Measurements from ENCODE around the gene MAPKAP1. TPM values are rescaled to one million over a fixed set of nuclear protein-coding genes. Genes with fewer than 3 reads are reported as not detected.

Gene MAPKAP1
- total and polyA plus RNA-seq, 9 of the 15 experiments (the other 6 are each of a cell fraction or from before 2014, with no cell fraction given): 2.6 to 82.1 (median 61.1) TPM

DNA sequence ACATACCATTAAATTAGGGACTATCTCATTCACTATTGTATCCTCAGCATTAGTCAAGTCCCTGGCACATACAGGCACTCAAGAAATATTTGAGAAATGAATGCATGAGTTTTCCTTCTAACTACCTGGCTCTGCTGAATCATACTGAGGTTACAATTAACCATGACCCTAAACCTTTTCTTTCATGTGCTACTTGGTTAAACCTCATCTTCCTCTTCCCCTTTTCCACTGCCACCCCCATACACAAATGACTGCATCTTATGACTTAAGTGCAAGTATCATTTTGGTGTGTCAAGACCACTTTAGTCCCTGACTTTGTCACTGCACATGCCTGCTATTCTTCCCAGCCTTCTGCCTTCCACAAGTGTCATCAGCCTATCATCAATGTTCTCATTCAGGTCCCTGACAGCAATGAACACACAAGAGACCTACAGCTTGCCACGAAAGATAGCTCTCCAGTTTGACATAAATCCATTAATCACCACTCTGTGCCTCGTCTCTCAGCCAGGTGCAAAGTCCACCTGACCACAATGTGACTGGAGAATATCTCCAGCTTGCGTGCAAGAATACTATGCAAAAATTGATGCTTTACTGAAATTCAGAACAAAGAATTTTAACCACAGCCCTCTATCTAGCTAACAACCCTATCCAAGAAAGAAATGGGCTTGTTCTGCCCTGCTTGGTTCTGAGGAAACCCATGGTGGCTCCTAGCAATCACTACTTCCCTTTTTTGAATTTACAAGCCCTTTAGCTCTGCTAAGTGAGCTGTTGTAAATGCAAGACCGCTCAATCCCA lies 74.5 kb downstream of the MAPKAP1 start (continued):
- peak; percentile 57; the same call in 1 of the 2 replicates for TF ChIP-seq CTBP1 (IDR thresholded peaks at IDR 0.05; ENCODE audit: borderline replicate concordance)
- peak; percentile 78 for TF ChIP-seq CBFA2T2 (conservative IDR thresholded peaks at IDR 0.05)
- no peak for TF ChIP-seq NFE2 (IDR thresholded peaks at IDR 0.05; ENCODE audit: low read depth)
- TF ChIP-seq SMARCA5 (IDR thresholded peaks at IDR 0.05): no peak
- no peak for TF ChIP-seq HNRNPH1 (optimal IDR thresholded peaks at IDR 0.05; ENCODE audit: low read depth, low read length)
- TF ChIP-seq TCF3 (CRISPR knock-in tag; IDR thresholded peaks at IDR 0.05): peak; percentile 79
- no peak for TF ChIP-seq SMAD3 (CRISPR knock-in tag; conservative IDR thresholded peaks at IDR 0.05)
- TF ChIP-seq, protein P1, sequence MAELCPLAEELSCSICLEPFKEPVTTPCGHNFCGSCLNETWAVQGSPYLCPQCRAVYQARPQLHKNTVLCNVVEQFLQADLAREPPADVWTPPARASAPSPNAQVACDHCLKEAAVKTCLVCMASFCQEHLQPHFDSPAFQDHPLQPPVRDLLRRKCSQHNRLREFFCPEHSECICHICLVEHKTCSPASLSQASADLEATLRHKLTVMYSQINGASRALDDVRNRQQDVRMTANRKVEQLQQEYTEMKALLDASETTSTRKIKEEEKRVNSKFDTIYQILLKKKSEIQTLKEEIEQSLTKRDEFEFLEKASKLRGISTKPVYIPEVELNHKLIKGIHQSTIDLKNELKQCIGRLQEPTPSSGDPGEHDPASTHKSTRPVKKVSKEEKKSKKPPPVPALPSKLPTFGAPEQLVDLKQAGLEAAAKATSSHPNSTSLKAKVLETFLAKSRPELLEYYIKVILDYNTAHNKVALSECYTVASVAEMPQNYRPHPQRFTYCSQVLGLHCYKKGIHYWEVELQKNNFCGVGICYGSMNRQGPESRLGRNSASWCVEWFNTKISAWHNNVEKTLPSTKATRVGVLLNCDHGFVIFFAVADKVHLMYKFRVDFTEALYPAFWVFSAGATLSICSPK (IDR thresholded peaks at IDR 0.05; ENCODE audit: borderline replicate concordance): no peak
- TF ChIP-seq MCM2 (IDR thresholded peaks at IDR 0.05; ENCODE audit: low read depth): no peak
- TF ChIP-seq, protein P2, sequence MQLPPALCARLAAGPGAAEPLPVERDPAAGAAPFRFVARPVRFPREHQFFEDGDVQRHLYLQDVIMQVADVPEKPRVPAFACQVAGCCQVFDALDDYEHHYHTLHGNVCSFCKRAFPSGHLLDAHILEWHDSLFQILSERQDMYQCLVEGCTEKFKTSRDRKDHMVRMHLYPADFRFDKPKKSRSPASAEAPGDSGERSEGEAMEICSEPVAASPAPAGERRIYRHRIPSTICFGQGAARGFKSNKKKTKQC (CRISPR knock-in tag; IDR thresholded peaks at IDR 0.05): no peak
- no peak for TF ChIP-seq SMC3 (conservative IDR thresholded peaks at IDR 0.05; ENCODE audit: insufficient read depth, low read depth, low read length)
- TF ChIP-seq RHOXF2B (CRISPR knock-in tag; conservative IDR thresholded peaks at IDR 0.05): no peak
- peak; percentile 44; the same call in 1 of the 2 replicates for TF ChIP-seq GATA2 (CRISPR knock-in tag; IDR thresholded peaks at IDR 0.05)
- no peak for TF ChIP-seq NONO (IDR thresholded peaks at IDR 0.05; ENCODE audit: low read depth in 2 of 2, low read length in 1 of 2)
- peak; percentile 30; the same call in 1 of the 2 replicates for TF ChIP-seq SMARCE1 (IDR thresholded peaks at IDR 0.05)
- TF ChIP-seq SMARCC2 (IDR thresholded peaks at IDR 0.05; ENCODE audit: low read depth): no peak
- TF ChIP-seq, protein P3, sequence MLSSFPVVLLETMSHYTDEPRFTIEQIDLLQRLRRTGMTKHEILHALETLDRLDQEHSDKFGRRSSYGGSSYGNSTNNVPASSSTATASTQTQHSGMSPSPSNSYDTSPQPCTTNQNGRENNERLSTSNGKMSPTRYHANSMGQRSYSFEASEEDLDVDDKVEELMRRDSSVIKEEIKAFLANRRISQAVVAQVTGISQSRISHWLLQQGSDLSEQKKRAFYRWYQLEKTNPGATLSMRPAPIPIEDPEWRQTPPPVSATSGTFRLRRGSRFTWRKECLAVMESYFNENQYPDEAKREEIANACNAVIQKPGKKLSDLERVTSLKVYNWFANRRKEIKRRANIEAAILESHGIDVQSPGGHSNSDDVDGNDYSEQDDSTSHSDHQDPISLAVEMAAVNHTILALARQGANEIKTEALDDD (IDR thresholded peaks at IDR 0.05): peak; percentile 67
- peak; percentile 54; the same call in 1 of the 2 replicates for TF ChIP-seq CEBPG (CRISPR knock-in tag; IDR thresholded peaks at IDR 0.05)
- no peak for TF ChIP-seq CEBPG (tag; conservative IDR thresholded peaks at IDR 0.05 in 1 of 2, IDR thresholded peaks at IDR 0.05 in 1 of 2)
- TF ChIP-seq, protein P4, sequence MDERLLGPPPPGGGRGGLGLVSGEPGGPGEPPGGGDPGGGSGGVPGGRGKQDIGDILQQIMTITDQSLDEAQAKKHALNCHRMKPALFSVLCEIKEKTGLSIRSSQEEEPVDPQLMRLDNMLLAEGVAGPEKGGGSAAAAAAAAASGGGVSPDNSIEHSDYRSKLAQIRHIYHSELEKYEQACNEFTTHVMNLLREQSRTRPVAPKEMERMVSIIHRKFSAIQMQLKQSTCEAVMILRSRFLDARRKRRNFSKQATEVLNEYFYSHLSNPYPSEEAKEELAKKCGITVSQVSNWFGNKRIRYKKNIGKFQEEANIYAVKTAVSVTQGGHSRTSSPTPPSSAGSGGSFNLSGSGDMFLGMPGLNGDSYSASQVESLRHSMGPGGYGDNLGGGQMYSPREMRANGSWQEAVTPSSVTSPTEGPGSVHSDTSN (CRISPR knock-in tag; IDR thresholded peaks at IDR 0.05; ENCODE audit: low read depth): no peak
- TF ChIP-seq, protein P4 (tag; conservative IDR thresholded peaks at IDR 0.05; ENCODE audit: low read depth): peak; percentile 84
- TF ChIP-seq, protein P5, sequence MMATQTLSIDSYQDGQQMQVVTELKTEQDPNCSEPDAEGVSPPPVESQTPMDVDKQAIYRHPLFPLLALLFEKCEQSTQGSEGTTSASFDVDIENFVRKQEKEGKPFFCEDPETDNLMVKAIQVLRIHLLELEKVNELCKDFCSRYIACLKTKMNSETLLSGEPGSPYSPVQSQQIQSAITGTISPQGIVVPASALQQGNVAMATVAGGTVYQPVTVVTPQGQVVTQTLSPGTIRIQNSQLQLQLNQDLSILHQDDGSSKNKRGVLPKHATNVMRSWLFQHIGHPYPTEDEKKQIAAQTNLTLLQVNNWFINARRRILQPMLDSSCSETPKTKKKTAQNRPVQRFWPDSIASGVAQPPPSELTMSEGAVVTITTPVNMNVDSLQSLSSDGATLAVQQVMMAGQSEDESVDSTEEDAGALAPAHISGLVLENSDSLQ (IDR thresholded peaks at IDR 0.05): peak; percentile 79
- TF ChIP-seq ZNF695 (CRISPR knock-in tag; IDR thresholded peaks at IDR 0.05): no peak

All from K562 (cell line).